ENCODE measurements around the gene PRR5. TPM values are rescaled to one million over a fixed set of nuclear protein-coding genes. Genes with fewer than 3 reads are reported as not detected.

The PRR5 gene
- total and polyA plus RNA-seq, 2 donors (not counting 1 experiment from before 2014, with no cell fraction given): 18.4 to 36.1 TPM

GRCh38 chr22:44676441-44677352, 25.3 kb upstream of the PRR5 start:
- no peaks in the 10 kb centered on the region for H3K36me3 ChIP-seq (replicated peaks in 1 of 2; ENCODE audit: control extremely low read depth in 1 of 2, control insufficient read depth in 1 of 2, extremely low read depth in 1 of 2, insufficient read depth in 2 of 2, low read length in 1 of 2)
- Mint-ChIP-seq H3K9me3 (ENCODE audit: insufficient read depth) (no peaks in the 10 kb centered on the region), H3K27ac (no peak overlapping the region), H3K4me3 (peak overlapping the region; percentile 45), H3K4me1 (peaks cover 14% of the 10 kb centered on the region), H3K27me3 (peaks cover 23% of the 10 kb centered on the region)
- no peak overlapping the region for H3K9ac ChIP-seq (ENCODE audit: low read length)
- peaks cover 0 to 22% (median 5%) of the 10 kb centered on the region in 4 experiments for H3K27me3 ChIP-seq (replicated peaks in 1 of 4; ENCODE audit: control extremely low read depth in 1 of 4, control insufficient read depth in 3 of 4, insufficient read depth in 4 of 4, low read length in 3 of 4)
- ChIA-PET CTCF (interaction anchor here (0.6 to 1.0 kb wide), 3 partner anchors 21 to 682 kb away, joined by 3 to 4 read pairs (median 3); no protein-coding TSS in a partner anchor), POLR2A (no interaction called here)
- H3K4me3 ChIP-seq (ENCODE audit: control extremely low read depth in 1 of 5, extremely low read depth in 1 of 5, insufficient read depth in 1 of 5, low read depth in 2 of 5, low read length in 4 of 5): peak overlapping the region in 1 of 5 experiments; percentile 23
- no peaks in the 10 kb centered on the region for H3K79me2 ChIP-seq (ENCODE audit: control insufficient read depth, insufficient read depth, low read length)
- H3K9me3 ChIP-seq (ENCODE audit: control extremely low read depth in 1 of 3, control insufficient read depth in 2 of 3, insufficient read depth in 1 of 3, low read length in 2 of 3): peaks cover 0 to 2% (median 0%) of the 10 kb centered on the region in 3 donors
- peak overlapping the region; percentile 63 for H3K4me2 ChIP-seq (replicated peaks; ENCODE audit: low read depth, low read length, poor library complexity, severe bottlenecking)
- peaks cover 13 to 17% of the 10 kb centered on the region in 2 donors for H3K4me1 ChIP-seq (ENCODE audit: control insufficient read depth in 2 of 2, insufficient read depth in 2 of 2, low read length in 2 of 2)
- H3K27ac ChIP-seq (ENCODE audit: low read length in 2 of 2): no peak overlapping the region
- no peaks in the 10 kb centered on the region for H4K20me1 ChIP-seq (ENCODE audit: control insufficient read depth, insufficient read depth, low read length, poor library complexity, severe bottlenecking)
- H2AFZ ChIP-seq (ENCODE audit: insufficient read depth, low read depth, low read length, poor library complexity, severe bottlenecking): peak overlapping the region; percentile 61
- intact Hi-C loops (cut with micrococcal nuclease): no loop called here
- no peak for TF ChIP-seq EZH2 (IDR thresholded peaks at IDR 0.05; ENCODE audit: borderline replicate concordance, insufficient read depth, low read depth, low read length, poor library complexity, severe bottlenecking)
- 18% methylated on average over 25 of the region's 25 CpGs for WGBS (ENCODE audit: insufficient coverage)
- DNase-seq (no peak), ATAC-seq (ENCODE audit: low read depth) (no peak)

DNA sequence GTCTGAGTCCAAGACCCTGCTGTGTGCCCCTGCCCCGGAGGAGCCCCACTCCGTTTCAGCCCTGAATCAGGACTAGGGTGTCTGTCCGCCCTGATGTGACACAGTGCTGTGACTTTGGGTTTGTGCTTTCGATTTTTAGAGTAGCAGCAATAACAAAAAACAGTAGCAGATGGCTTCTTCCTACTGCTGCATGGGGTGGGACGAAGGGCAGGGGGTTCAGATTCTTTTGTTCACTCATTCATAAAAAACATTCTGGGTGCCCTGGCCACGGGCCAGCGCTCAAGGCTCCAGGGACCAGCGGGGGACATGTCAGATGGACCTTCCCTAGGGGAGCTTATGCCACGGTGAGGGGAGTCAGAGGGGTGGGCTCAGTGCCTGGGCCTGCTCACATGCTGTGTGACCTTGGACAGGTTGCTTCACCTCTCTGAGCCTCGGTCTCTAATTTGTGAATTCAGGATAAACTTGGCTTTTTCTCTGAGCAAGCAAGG, 24.6 kb upstream of the PRR5 start:
- H3K9ac ChIP-seq (ENCODE audit: low read length): no peak overlapping the region
- H3K4me1 ChIP-seq (ENCODE audit: control insufficient read depth in 2 of 2, insufficient read depth in 2 of 2, low read length in 2 of 2): peaks cover 13 to 22% of the 10 kb centered on the region in 2 donors
- ATAC-seq (ENCODE audit: low read depth) (no peak), DNase-seq (no peak)
- peak overlapping the region in 1 of 5 experiments; percentile 23 for H3K4me3 ChIP-seq (ENCODE audit: control extremely low read depth in 1 of 5, extremely low read depth in 1 of 5, insufficient read depth in 1 of 5, low read depth in 2 of 5, low read length in 4 of 5)
- CTCF ChIA-PET: interaction anchor here (1.2 kb wide), 1 partner anchor 58 kb away, joined by 3 read pairs; no protein-coding TSS in a partner anchor
- no peak for TF ChIP-seq EZH2 (IDR thresholded peaks at IDR 0.05; ENCODE audit: borderline replicate concordance, insufficient read depth, low read depth, low read length, poor library complexity, severe bottlenecking)
- peak overlapping the region; percentile 61 for H2AFZ ChIP-seq (ENCODE audit: insufficient read depth, low read depth, low read length, poor library complexity, severe bottlenecking)
- H4K20me1 ChIP-seq (ENCODE audit: control insufficient read depth, insufficient read depth, low read length, poor library complexity, severe bottlenecking): no peaks in the 10 kb centered on the region
- Mint-ChIP-seq H3K4me3 (peak overlapping the region; percentile 45), H3K9me3 (ENCODE audit: insufficient read depth) (no peaks in the 10 kb centered on the region), H3K27me3 (peaks cover 19% of the 10 kb centered on the region), H3K27ac (no peak overlapping the region), H3K4me1 (peaks cover 18% of the 10 kb centered on the region)
- H3K27me3 ChIP-seq (replicated peaks in 1 of 4; ENCODE audit: control extremely low read depth in 1 of 4, control insufficient read depth in 3 of 4, insufficient read depth in 4 of 4, low read length in 3 of 4): peaks cover 0 to 17% (median 5%) of the 10 kb centered on the region in 4 experiments
- WGBS (ENCODE audit: insufficient coverage): 13% methylated on average over 9 of the region's 10 CpGs
- peak overlapping the region; percentile 63 for H3K4me2 ChIP-seq (replicated peaks; ENCODE audit: low read depth, low read length, poor library complexity, severe bottlenecking)
- peaks cover 0 to 2% (median 0%) of the 10 kb centered on the region in 3 donors for H3K9me3 ChIP-seq (ENCODE audit: control extremely low read depth in 1 of 3, control insufficient read depth in 2 of 3, insufficient read depth in 1 of 3, low read length in 2 of 3)
- POLR2A ChIA-PET: no interaction called here
- H3K36me3 ChIP-seq (replicated peaks in 1 of 2; ENCODE audit: control extremely low read depth in 1 of 2, control insufficient read depth in 1 of 2, extremely low read depth in 1 of 2, insufficient read depth in 2 of 2, low read length in 1 of 2): no peaks in the 10 kb centered on the region
- H3K79me2 ChIP-seq (ENCODE audit: control insufficient read depth, insufficient read depth, low read length): no peaks in the 10 kb centered on the region
- no peak overlapping the region for H3K27ac ChIP-seq (ENCODE audit: low read length in 2 of 2)
- intact Hi-C loops (cut with micrococcal nuclease): no loop called here

Data from B cell (primary cell).